K562 (cell line): Measurements from ENCODE around the gene ERF. TPM values are rescaled to one million over a fixed set of nuclear protein-coding genes. Genes with fewer than 3 reads are reported as not detected.

ENCODE experiments used
- ARNT ChIP-seq, 2 experiments: fragments of 450-650 bp; IDR thresholded peaks; 2 replicates each; pipeline ENCODE4 v1.6.1; 2016; ENCODE audit warnings: mild to moderate bottlenecking in 1 of 2
- E2F8 ChIP-seq: fragments of 450-650 bp; IDR thresholded peaks from 2 replicates; pipeline ENCODE4 v1.7.1; 2018; ENCODE audit warnings: mild to moderate bottlenecking, low read depth; ENCODE audit not compliant: partially characterized antibody
- EGR1 ChIP-seq: fragments of 450-650 bp; conservative IDR thresholded peaks from 2 replicates; pipeline ENCODE4 v1.6.1; 2017; ENCODE audit warnings: mild to moderate bottlenecking
- FOXJ3 ChIP-seq: sonication (generic); formaldehyde crosslinking; IDR thresholded peaks from 2 replicates; pipeline ENCODE4 v1.4.0; 2020; ENCODE audit warnings: mild to moderate bottlenecking, missing genetic modification reagents
- MYBL2 ChIP-seq, 2 experiments: fragments of 450-650 bp in 1 of 2; sonication (generic) in 1 of 2; formaldehyde crosslinking in 1 of 2; IDR thresholded peaks; 2 replicates each; pipeline versions ENCODE4 v1.6.1 to v1.8.1; 2017 to 2022; ENCODE audit warnings: borderline replicate concordance in 1 of 2, inconsistent platforms in 1 of 2, low read depth in 1 of 2, mild to moderate bottlenecking in 1 of 2, missing genetic modification reagents in 1 of 2, moderate library complexity in 1 of 2
- NKRF ChIP-seq: fragments of 450-650 bp; IDR thresholded peaks from 2 replicates; pipeline ENCODE4 v1.6.1; 2016; ENCODE audit warnings: borderline replicate concordance
- PHF20 ChIP-seq: fragments of 450-650 bp; IDR thresholded peaks from 2 replicates; pipeline ENCODE4 v1.6.1; 2018; ENCODE audit not compliant: partially characterized antibody
- SFPQ ChIP-seq: fragments of 200-400 bp; formaldehyde crosslinking; IDR thresholded peaks from 2 replicates; pipeline ENCODE4 v1.6.1; 2017; ENCODE audit warnings: mild to moderate bottlenecking, low read depth, low read length, moderate library complexity
- ZBTB17 ChIP-seq: fragments of 450-650 bp; formaldehyde crosslinking; IDR thresholded peaks from 2 replicates; pipeline ENCODE4 v1.4.0; 2020; ENCODE audit warnings: mild to moderate bottlenecking
- ZBTB33 ChIP-seq: sonication (generic); formaldehyde crosslinking; IDR thresholded peaks from 2 replicates; pipeline ENCODE4 v1.8.1; 2023; ENCODE audit warnings: mild to moderate bottlenecking, missing genetic modification reagents
- polyA plus RNA-seq, 8 experiments: library from polyadenylated mRNA; depleted of rRNA in 4 of 8; stranded (reverse) in 5 of 8; unstranded in 3 of 8; fragments of >200 nt; fragmentation: Nextera tagmentation in 2 of 8; fragmentation: Illumina TruSeq in 1 of 8; extraction: Ambion mirVana in 2 of 8; extraction: Trizol in 1 of 8; gene quantifications; 2 replicates each; pipeline versions ENCODE4 v1.2.1 to v1.2.3, GENCODE V29; 2011 to 2014; ENCODE audit warnings: inconsistent platforms in 1 of 8, missing spikeins in 1 of 8
- total RNA-seq, 7 experiments: library from RNA; depleted of rRNA in 6 of 7; stranded (reverse); fragments of >200 nt in 6 of 7; fragmentation: Illumina TruSeq in 2 of 7; extraction: Trizol in 2 of 7; gene quantifications; 2 replicates each; pipeline versions ENCODE4 v1.2.1 to v1.2.3, GENCODE V29; 2011 to 2021; ENCODE audit warnings: low replicate concordance in 1 of 7

The ERF gene
- total and polyA plus RNA-seq, 9 of the 15 experiments (the other 6 are each of a cell fraction or from before 2014, with no cell fraction given) = 0.03 to 75.4 (median 27.0) TPM

GRCh38 chr19:42242512-42243409 lies 12.2 kb downstream of the ERF start, which contains the start of gene GSK3A (continued):
- TF ChIP-seq SFPQ (no peak), FOXJ3 (CRISPR knock-in tag) (no peak), NKRF (peak; percentile 73; the same call in 1 of the 2 replicates), EGR1 (peak; percentile 95), ZBTB17 (CRISPR knock-in tag) (peak; percentile 71), E2F8 (peak; percentile 91), MYBL2 (IDR thresholded peaks at IDR 0.05; ENCODE audit: low read depth) (no peak), MYBL2 (CRISPR knock-in tag; IDR thresholded peaks at IDR 0.05; ENCODE audit: borderline replicate concordance) (no peak), ZBTB33 (CRISPR knock-in tag) (peak; percentile 14; the same call in 1 of the 2 replicates), ARNT (IDR thresholded peaks at IDR 0.05) (peak in 1 of 2 experiments; percentile 94; a peak in 2 of 4 replicates), PHF20 (no peak)
